ENCODE results near the gene DNAH9.

DNA sequence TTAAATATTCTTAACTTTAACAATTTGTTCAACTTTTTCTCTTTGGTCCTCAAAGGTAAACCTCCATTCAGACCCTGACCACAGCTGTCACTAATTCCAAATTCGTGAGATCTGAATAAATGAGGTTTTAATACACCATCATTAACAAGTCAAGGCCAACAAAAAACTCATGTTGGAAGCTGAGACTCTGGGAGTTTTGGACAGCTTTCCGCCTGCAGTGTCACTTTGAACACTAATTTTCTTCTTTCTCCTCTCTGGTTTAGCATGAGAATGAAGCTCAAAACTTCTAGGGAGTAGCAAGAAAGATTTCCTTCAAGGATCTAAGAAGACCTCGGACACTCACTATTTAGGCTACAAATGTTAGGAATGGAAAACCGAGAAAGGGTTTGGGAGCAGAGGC lies 32.7 kb upstream of the DNAH9 start:
- no peak for TF ChIP-seq POLR2A (IDR thresholded peaks at IDR 0.05)
- TF ChIP-seq, protein P1, sequence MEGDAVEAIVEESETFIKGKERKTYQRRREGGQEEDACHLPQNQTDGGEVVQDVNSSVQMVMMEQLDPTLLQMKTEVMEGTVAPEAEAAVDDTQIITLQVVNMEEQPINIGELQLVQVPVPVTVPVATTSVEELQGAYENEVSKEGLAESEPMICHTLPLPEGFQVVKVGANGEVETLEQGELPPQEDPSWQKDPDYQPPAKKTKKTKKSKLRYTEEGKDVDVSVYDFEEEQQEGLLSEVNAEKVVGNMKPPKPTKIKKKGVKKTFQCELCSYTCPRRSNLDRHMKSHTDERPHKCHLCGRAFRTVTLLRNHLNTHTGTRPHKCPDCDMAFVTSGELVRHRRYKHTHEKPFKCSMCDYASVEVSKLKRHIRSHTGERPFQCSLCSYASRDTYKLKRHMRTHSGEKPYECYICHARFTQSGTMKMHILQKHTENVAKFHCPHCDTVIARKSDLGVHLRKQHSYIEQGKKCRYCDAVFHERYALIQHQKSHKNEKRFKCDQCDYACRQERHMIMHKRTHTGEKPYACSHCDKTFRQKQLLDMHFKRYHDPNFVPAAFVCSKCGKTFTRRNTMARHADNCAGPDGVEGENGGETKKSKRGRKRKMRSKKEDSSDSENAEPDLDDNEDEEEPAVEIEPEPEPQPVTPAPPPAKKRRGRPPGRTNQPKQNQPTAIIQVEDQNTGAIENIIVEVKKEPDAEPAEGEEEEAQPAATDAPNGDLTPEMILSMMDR (IDR thresholded peaks at IDR 0.05 in 4 of 5, conservative IDR thresholded peaks at IDR 0.05 in 1 of 5): no peak

Data from gastrocnemius medialis (tissue), 4 donors.